Fibroblast of mammary gland (primary cell): Measurements from ENCODE around the gene MXRA5.

Experiments used
- DNase-seq: peaks from one replicate; pipeline ENCODE4 v3.0.0-alpha.2; 2010; ENCODE audit warnings: low read depth
- H3K4me3 ChIP-seq: 2 replicates; pipeline ENCODE4 v1.5.1; 2011; ENCODE audit warnings: low read depth, mild to moderate bottlenecking, low read length, moderate library complexity; ENCODE audit not compliant: control insufficient read depth
- CTCF ChIP-seq: conservative IDR thresholded peaks from 2 replicates; pipeline ENCODE4 v1.5.1; 2011; ENCODE audit warnings: low read depth, low read length, inconsistent platforms; ENCODE audit not compliant: control insufficient read depth, insufficient read depth

The MXRA5 gene

DNA sequence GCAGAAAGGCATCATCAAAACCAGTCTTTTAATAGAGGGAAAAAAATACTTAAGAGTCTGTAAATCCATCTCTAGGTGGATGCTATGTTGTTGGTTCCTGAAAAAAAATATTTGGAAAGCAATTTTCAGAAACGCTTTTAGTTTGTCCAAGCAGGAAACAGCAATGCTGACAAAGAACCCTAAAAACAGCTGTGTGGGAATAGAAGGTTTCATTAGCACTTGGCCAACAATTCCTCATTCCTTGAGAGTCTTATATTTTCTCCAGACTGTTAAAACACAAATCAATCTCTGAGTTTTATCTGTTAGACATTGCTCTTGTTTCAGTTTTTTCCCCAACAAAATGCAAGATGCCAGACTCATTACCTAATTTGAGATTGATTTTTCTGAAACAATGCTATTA is 6.4 kb downstream of the MXRA5 start:
- no peak for DNase-seq
- TF ChIP-seq CTCF, result no peak
- no peak overlapping the region for H3K4me3 ChIP-seq

DNA sequence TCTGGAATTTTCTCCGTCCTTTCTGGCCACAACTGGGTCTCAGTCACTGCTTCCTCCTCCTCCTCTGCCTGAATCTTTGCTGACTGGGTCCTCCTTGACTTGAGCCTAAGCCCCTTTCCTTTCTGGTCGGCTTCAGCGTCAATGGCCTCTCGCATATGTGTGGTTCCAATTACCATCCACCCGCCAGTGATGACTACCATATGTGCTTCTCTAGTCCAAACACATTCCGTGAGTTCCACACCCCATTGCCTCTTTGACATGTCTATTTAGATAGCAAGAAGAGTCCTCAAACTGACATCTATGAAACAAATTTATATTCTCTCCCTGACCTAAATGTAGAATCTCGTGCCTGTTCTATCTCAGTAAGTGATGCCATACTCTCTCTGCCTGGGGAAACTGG is 19.8 kb downstream of the MXRA5 start:
- TF ChIP-seq CTCF, result no peak
- DNase-seq, result peak; percentile 53
- no peak overlapping the region for H3K4me3 ChIP-seq

DNA sequence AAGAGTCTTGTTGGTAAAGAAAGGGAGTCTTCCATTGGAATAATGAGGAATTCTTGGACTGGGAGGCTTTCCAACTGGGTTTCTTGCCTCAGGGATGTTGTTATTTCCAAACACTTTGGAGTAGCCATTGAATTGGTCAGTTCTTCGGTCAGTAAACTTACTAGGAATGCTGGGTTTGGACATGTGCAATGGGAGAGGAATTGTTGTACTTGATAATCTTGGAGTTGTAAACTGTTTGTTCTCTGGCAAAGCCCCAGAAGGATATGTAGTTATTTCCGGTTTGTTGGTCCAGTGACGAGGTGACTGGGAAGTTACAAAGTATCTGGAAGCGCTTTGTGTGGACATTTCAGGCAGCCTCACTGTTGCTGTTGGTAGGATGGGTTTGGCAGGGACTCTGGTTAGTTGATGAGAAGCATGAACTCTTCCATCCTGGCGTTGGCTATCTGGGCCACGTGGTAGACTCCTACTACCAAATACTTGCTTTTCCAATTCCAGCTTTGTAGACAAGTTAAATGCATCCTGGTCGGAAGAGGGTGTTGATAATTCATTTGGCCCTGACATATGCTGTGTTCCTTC is 25.9 kb downstream of the MXRA5 start:
- H3K4me3 ChIP-seq, result no peak overlapping the region
- peak; percentile 4 for DNase-seq
- no peak for TF ChIP-seq CTCF

DNA sequence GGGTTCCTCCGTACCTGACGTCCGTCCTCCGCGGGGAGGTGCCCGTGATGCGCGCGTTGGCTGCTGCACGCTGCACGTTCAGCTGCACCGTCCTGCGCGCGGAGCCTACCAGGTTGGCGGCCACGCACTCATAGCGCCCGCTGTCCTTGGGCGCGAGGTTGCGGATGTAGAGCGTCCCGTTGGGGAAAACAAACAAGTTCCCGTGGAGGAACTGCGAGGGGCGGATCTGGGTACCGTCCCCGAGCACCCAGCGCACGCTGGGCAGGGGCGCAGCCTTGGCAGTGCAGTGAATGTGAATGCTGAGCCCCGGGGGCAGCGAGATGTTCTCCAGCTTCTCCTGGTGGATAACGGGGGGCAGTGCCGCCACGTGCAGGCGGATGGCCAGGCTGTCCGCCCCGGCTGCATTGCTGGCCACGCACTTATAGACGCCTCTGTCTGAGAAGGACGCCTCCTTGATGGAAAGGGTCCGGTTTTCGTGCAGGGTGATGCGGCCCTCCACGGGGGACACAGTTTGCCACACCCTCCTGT is 29.2 kb downstream of the MXRA5 start:
- H3K4me3 ChIP-seq, result no peak overlapping the region
- DNase-seq, result no peak
- no peak for TF ChIP-seq CTCF

GRCh38 chrX:3312109-3312508 is 34.3 kb downstream of the MXRA5 start:
- no peak for DNase-seq
- no peak overlapping the region for H3K4me3 ChIP-seq
- no peak for TF ChIP-seq CTCF

GRCh38 chrX:3307881-3308280 is 38.6 kb downstream of the MXRA5 start:
- no peak overlapping the region for H3K4me3 ChIP-seq
- no peak for TF ChIP-seq CTCF
- no peak for DNase-seq

DNA sequence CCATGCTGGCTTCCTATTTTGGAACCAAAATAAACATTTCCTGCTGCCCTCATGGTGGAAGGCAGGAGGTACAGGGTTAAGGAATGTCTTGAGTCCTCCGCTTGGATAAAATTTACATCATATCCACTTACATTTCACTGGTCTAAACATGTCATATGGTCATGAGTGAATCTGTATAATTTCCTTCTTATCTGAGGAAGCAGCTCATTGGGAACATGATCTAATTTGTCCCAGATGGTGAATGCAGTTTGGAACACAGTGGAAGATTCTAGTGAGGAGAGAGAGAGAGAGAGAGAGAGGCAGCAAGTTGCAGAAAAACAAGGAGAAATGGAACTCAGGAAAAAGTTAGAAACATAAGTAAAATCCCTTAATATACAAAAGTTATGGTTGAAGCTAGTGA is 46.8 kb downstream of the MXRA5 start:
- H3K4me3 ChIP-seq, result no peak overlapping the region
- DNase-seq, result peak; percentile 51
- TF ChIP-seq CTCF, result no peak
